GM21447 (cell line): ENCODE measurements around the gene MAML2.

ENCODE experiments used
- ATAC-seq: cut with Tn5 transposase; IDR thresholded peaks from one replicate; pipeline ENCODE4 v1.9.1; 2021; ENCODE audit not compliant: unreplicated experiment

The MAML2 gene

GRCh38 chr11:95931916-95932315 lies 411.1 kb downstream of the MAML2 start:
- no peak for ATAC-seq

- ATAC-seq, result no peak
Measured at GRCh38 chr11:95930948-95931347, 412.0 kb downstream of the MAML2 start.

DNA sequence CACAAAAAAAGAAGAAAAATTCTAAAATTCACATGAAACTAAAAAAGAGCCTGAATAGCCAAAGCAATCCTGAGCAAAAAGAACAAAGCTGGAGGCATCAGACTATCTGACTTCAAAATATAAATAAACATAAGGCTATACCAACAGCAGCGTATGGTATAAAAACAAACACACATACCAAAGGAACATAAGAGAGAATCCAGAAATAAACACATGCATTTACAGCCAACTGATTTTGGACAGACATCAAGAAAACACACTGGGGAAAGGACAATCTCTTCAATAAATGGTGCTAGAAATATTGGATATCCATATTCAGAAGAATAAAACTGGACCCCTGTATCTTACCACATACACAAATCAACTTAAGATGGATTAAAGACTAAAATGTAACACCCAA lies 416.3 kb downstream of the MAML2 start:
- no peak for ATAC-seq
